Activated CD4-positive, alpha-beta T cell treated with anti-CD3 and anti-CD28 coated beads for 4 hours (primary cell): ENCODE measurements around the gene NR2C2.
"Not testable (repeated sequence)": the region's sequence is repeated elsewhere in the genome, so short reads cannot be mapped to it uniquely, and the experiment has no call there.

Source experiments
- DNase-seq, 2 donors: peaks; one replicate each; pipeline ENCODE4 v3.0.0-alpha.2; 2020

Gene NR2C2

GRCh38 chr3:14962762-14963161 is 15.4 kb downstream of the NR2C2 start:
- no peak for DNase-seq

GRCh38 chr3:14967285-14967684 is 19.9 kb downstream of the NR2C2 start:
- no peak for DNase-seq

DNA sequence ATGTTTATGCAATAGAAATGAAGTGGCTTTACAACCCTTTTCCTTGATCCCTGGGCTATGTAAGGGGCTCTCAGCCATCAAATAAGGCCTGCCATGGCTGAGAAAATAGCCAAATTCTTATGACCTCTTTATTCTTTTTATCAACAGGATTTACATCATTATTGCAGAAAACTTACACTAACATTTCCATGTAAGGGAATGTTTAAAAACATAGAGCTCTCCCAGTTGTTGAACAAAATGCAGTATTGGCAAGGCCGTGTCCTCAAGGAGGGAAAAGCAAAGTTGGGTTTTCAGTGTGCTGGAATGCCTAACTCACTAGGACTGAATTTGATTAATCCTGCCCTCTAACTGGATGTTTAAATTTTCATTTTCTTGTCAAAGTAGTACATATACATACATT is 22.3 kb downstream of the NR2C2 start:
- no peak for DNase-seq

- no peak for DNase-seq
These were observed 28.9 kb downstream of the NR2C2 start for GRCh38 chr3:14976317-14976716.

- DNase-seq, result no peak
These were observed 33.3 kb downstream of the NR2C2 start for GRCh38 chr3:14980689-14981088.

DNA sequence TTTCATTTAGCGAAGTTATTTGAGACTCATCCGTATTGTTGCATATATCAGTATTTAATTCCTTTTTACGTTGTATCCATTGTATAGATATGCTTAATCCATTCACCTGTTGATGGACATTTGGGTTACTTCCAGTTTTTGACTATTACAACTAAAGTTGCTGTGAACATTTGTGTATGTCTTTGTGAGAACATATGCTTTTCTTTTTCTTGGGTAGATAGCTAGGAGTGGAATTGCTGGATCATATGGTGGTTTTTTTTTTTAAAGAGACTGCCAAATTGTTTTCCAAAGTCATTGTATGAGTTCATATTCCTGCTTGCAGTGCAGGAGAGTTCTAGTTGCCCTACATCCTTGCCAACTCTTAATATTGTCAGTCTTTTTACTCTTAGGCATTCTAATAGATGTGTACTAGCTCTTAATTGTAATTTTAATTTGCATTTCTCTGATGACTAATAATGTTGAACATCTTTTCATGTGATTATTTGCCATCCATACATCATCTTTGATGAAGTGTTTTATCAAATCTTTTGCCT is 37.3 kb downstream of the NR2C2 start:
- no peak for DNase-seq

- DNase-seq, result no peak
These were observed 41.6 kb downstream of the NR2C2 start for GRCh38 chr3:14988988-14989394.

DNA sequence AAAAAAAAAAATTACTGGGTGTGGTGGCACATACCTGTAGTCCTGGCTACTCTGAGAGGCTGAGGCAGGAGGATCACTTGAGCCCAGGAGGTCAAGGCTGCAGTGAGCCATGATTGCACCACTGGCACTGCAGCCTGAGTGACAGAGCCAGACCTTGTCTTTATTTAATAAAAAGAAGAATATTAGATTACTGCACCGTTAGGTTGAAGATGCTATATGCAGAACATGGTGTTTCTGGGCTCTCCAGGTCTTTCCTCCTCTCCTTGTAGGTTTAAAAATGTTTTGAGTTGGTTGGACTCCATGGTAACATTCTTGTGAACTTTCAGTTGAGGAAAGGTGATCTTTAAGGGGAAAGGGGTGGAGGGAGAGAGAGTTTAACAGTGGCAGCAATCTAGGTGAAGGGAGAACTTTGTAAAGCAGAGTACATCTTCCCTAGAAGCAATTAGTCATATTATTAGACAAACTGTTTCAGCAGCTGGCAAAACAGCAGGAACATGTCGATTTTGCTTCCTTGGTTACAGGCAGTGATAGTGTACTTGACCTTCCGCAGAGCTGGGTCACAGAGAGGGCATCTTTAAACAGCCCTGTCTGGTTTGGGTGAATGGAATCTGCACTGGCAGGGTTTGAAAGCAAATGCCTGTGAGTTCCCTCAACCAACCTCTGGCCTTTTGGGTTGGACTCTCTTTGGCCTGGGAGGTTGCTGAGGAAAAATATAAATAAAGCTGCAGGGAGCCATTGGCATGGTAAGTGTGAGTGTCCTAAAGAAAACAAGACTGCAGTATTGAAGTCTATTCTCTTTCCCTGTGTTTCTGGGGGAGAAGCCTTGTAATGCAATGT is 42.8 kb downstream of the NR2C2 start:
- no peak for DNase-seq

GRCh38 chr3:14990780-14991148 is 43.4 kb downstream of the NR2C2 start:
- DNase-seq, result no peak

GRCh38 chr3:14991151-14991742 is 43.9 kb downstream of the NR2C2 start:
- DNase-seq, result no peak

DNA sequence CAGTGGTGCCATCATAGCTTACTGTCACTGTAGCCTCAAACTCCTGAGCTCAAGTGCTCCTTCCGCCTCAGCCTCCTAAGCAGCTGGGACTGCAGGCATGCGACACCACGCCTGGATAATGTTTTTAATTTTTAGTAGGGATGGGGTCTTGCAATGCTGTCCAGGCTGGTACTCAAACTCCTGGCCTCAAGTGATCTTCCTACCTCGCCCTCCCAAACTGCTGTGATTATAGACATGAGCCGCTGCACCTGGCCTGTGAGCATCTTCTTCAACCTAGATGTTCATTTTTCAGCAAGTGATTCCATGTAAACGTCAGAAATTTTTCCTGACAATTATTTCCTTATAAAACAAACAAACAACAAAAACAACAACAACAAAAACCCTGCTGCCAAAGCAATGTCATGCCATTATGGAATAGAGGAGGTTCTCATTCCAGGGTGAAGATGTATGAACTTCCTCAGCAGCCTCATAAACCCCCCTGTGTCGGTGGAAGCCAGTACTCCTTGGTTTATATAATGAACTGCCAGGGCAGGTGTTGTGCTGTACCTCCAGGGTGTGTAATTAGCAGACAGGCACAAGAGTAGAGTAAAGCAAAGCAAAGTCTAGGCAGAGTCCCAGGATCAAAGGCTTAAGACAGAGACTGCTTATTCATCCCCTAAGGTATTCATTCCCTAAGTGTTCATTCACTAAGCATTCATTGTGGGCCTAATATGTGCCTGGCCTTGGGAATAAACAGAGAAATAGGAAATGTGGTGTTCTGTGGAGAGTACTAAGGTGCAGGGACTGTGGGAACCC is 44.6 kb downstream of the NR2C2 start:
- DNase-seq, result no peak

DNA sequence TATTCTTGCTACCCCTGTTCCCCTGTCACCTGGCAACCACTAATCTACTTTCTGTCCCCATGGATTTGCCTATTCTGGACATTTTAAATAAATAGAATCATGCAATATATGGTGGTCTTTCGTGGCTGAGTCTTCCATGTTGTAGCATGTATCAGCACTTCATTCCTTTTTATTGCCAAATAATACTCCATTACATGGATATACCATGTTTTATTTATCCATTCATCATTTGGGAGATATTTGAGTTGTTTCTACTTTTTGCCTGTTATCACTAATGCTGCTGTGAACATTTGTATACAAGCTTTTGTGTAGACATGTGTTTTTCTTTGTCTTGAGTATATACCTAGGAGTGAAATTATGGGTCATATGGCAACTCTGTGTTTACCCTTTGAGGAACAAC is 50.6 kb downstream of the NR2C2 start:
- DNase-seq, result no peak

DNA sequence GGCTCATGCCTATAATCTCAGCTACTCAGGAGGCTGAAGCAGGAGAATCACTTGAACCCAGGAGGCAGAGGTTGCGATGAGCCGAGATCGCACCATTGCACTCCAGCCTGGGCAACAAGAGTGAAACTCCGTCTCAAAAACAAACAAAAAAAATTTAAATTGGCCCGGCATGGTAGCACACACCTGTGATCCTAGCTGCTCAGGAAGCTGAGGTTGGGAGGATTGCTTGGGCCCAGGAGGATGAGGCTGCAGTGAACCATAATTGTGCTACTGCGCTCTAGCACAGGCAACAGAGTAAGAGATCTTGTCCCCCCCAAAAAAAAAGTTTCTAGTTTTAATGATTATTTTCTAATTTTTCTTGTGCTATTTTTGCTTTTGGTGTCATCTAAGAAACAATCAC is 51.8 kb downstream of the NR2C2 start:
- not testable (repeated sequence) for DNase-seq

- no peak for DNase-seq
These were observed 60.3 kb downstream of the NR2C2 start for GRCh38 chr3:15007681-15008141.

GRCh38 chr3:15009167-15009566 is 61.8 kb downstream of the NR2C2 start:
- DNase-seq, result no peak

GRCh38 chr3:15010664-15011063 is 63.3 kb downstream of the NR2C2 start:
- DNase-seq, result no peak

- no peak for DNase-seq
These were observed 63.8 kb downstream of the NR2C2 start for GRCh38 chr3:15011174-15011573.

DNA sequence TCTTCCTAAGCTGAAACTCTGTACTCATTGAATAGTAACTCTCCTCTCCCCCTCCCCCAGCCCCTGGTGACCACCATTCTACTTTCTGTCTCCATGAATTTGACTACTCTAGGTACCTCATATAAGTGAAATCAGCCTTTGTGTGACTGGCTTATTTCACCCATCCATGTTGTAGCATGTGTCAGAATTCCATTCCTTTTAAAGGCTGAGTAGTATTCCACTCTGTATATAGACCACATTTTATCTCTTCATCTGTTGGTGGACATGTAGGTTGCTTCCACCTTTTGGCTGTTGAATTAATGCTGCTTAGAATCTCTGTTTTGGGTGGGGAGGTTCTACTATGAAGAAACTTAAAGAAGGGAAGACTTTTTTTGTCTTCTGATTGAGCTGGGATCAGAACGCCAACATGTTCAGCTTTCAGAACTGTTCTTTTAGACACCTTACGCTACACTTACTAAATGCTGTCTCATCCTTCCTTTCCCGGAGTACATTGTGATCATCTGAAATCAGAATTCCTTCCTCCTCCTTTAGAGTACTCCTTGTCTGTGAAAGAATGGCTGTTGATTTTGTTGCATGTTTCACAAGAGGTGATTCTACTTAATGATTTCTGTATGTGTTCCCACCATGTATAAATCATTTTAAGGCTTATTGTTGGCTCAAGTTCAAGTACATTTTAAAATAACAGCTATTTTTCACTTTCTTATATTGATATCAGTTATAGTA is 67.4 kb downstream of the NR2C2 start:
- no peak for DNase-seq

- no peak for DNase-seq
These were observed 68.1 kb downstream of the NR2C2 start for GRCh38 chr3:15015456-15015855.

DNA sequence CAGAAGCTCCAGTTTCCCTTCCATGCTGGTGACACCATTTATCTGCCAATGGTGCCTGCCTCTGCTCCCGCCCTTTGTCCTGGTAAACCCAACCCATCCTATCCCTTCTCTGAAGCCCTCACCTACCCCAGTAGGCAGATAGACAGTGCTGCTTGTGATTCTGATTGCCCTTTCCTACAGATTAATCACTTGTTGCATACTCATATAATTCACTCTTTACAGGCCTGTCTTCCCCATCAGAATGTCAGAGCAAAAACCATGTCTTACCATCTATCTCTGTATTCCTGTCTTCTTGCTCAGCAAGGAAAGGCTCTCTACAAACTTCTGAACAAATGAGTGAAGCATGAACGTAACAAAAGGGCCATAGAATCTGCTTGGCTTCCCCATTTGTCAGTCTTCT is 69.8 kb downstream of the NR2C2 start:
- no peak for DNase-seq

DNA sequence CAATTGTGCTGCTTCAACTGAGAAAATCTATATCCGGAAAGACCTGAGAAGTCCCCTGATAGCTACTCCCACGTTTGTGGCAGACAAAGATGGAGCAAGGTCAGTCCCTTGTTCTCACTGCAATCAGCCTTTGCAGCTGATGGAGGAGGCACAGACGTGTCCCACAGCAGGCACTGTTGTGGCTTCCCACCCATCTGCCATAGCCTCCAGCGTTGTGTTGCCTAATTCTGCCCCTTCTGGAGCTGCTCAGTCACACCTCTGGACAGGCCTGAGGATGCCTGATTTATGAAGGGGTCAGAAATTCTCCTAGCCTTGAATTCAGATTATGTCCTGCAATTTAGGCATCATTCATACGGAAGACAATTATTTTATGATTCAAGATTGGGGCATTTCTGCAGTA is 75.9 kb downstream of the NR2C2 start:
- DNase-seq, result no peak

DNA sequence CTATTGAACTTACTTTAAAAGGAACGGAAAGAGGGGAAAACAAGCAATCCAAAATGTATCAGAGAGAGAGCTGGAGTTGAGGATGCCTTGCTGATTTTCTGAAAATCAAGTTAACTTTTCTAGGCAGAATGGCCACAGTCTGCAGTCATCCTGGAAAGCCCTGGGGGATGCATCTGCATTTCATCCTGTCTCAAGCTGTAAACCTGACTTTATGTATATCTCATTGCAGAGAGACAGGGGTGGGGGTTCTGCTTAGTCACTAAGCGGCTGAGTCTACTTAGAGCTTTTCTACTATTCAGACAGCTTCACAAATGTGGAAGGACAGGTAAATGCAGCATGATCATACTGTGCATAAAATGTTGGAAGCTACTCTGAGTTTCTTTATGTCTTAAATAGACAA is 76.3 kb downstream of the NR2C2 start:
- no peak for DNase-seq

DNA sequence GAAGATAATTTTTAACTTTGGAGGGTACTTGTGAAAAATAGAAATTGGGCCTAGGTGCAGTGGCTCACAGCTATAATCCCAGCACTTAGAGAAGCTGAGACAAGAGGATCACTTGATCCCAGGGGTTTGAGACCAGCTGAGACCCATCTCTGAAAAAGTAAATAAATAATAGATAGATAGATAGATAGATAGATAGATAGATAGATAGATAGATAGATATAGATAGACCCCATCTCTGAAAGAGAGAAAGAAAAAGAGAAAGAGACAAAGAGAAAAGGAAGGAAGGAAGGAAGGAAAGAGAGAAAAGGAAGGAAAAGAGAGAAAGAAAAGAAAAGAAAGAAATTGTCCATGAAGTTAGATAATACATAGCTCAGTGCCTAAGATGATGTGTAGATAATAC is 82.2 kb downstream of the NR2C2 start:
- no peak for DNase-seq
